Endothelial cell (in vitro differentiated cells): ENCODE data around the gene DDX24. TPM values are rescaled to one million over a fixed set of nuclear protein-coding genes. Genes with fewer than 3 reads are reported as not detected.

ENCODE experiments used
- DNase-seq: peaks from one replicate; pipeline ENCODE4 v3.0.0; 2021; ENCODE audit warnings: low spot score
- H3K27ac Mint-ChIP-seq: one replicate; pipeline ENCODE4 v1.8.0; 2021; ENCODE audit warnings: mixed read lengths, inconsistent platforms; ENCODE audit not compliant: unreplicated experiment
- H3K27me3 Mint-ChIP-seq: one replicate; pipeline ENCODE4 v1.8.0; 2021; ENCODE audit warnings: mild to moderate bottlenecking, moderate library complexity, mixed read lengths, inconsistent platforms; ENCODE audit not compliant: unreplicated experiment
- H3K36me3 Mint-ChIP-seq: one replicate; pipeline ENCODE4 v1.8.0; 2021; ENCODE audit warnings: mild to moderate bottlenecking, low read depth, mixed read lengths, inconsistent platforms; ENCODE audit not compliant: unreplicated experiment
- H3K4me1 Mint-ChIP-seq: one replicate; pipeline ENCODE4 v1.8.0; 2021; ENCODE audit warnings: mild to moderate bottlenecking, mixed read lengths, inconsistent platforms; ENCODE audit not compliant: unreplicated experiment
- H3K4me3 Mint-ChIP-seq: one replicate; pipeline ENCODE4 v1.8.0; 2021; ENCODE audit warnings: mild to moderate bottlenecking, mixed read lengths, inconsistent platforms; ENCODE audit not compliant: unreplicated experiment
- H3K9me3 Mint-ChIP-seq: one replicate; pipeline ENCODE4 v1.8.0; 2021; ENCODE audit warnings: mixed read lengths, inconsistent platforms; ENCODE audit not compliant: unreplicated experiment
- CTCF ChIP-seq: fragments of 200-600 bp; sonication (generic); IDR thresholded peaks from one replicate; pipeline ENCODE4 v1.5.0; 2021; ENCODE audit warnings: antibody characterized with exemption; ENCODE audit not compliant: unreplicated experiment
- total RNA-seq: library from RNA; stranded (reverse); fragmentation: NEBNext Ultra II Directional; extraction: Animal tissue kit (Norgen Biotek cat#: 25700); gene quantifications from one replicate; pipeline ENCODE4 v1.2.1, GENCODE V29; 2021; ENCODE audit not compliant: unreplicated experiment

Gene DDX24
- total RNA-seq, 1 donor from 2014 or later: 89.6 TPM

GRCh38 chr14:94049625-94050023 lies 31.4 kb downstream of the DDX24 start:
- H3K36me3 Mint-ChIP-seq: peaks cover 43% of the 10 kb centered on the region
- peaks cover 2% of the 10 kb centered on the region for H3K4me1 Mint-ChIP-seq
- no peak overlapping the region for H3K27ac Mint-ChIP-seq
- peaks cover 11% of the 10 kb centered on the region for H3K27me3 Mint-ChIP-seq
- no peak overlapping the region for H3K4me3 Mint-ChIP-seq
- no peaks in the 10 kb centered on the region for H3K9me3 Mint-ChIP-seq
- DNase-seq: no peak
- no peak for TF ChIP-seq CTCF

- Mint-ChIP-seq H3K27me3 (peaks cover 8% of the 10 kb centered on the region), H3K4me1 (peaks cover 2% of the 10 kb centered on the region), H3K36me3 (peaks cover 38% of the 10 kb centered on the region), H3K4me3 (no peak overlapping the region), H3K9me3 (no peaks in the 10 kb centered on the region), H3K27ac (no peak overlapping the region)
- no peak for TF ChIP-seq CTCF
- DNase-seq: no peak
These were observed 32.0 kb downstream of the DDX24 start for GRCh38 chr14:94048691-94049624.

- no peak overlapping the region for H3K4me3 Mint-ChIP-seq
- H3K36me3 Mint-ChIP-seq: peaks cover 36% of the 10 kb centered on the region
- H3K27me3 Mint-ChIP-seq: peaks cover 8% of the 10 kb centered on the region
- no peak for TF ChIP-seq CTCF
- no peak for DNase-seq
- H3K27ac Mint-ChIP-seq: no peak overlapping the region
- no peaks in the 10 kb centered on the region for H3K9me3 Mint-ChIP-seq
- peaks cover 2% of the 10 kb centered on the region for H3K4me1 Mint-ChIP-seq
These were observed 33.4 kb downstream of the DDX24 start for GRCh38 chr14:94047581-94047980.

- no peak for TF ChIP-seq CTCF
- no peak for DNase-seq
- H3K9me3 Mint-ChIP-seq: no peaks in the 10 kb centered on the region
- no peaks in the 10 kb centered on the region for H3K4me1 Mint-ChIP-seq
- H3K36me3 Mint-ChIP-seq: peaks cover 36% of the 10 kb centered on the region
- peaks cover 8% of the 10 kb centered on the region for H3K27me3 Mint-ChIP-seq
- no peak overlapping the region for H3K4me3 Mint-ChIP-seq
- no peak overlapping the region for H3K27ac Mint-ChIP-seq
These were observed 34.2 kb downstream of the DDX24 start for GRCh38 chr14:94046696-94047250.
